Measurements from ENCODE around the gene DIP2B.
"Not testable (repeated sequence)": the region's sequence is repeated elsewhere in the genome, so short reads cannot be mapped to it uniquely, and the experiment has no call there.

The DIP2B gene

DNA sequence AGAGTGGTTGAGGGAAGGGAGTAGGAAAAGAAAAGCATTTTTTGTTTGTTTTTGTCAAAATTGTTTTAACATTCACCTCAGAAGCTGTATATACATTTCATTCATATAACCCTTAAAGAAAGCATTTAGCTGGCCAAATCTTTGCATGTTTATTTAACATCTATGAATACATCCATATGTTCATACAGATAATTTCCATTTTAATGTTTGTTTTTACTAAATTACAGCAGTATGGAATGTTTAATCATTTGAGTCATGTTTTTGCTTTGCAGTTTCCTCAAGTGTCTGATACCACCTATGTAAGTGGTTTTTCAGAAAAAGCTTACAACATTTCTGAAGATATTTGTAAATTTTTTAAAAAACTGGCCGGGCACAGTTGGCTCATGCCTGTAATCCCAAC, 174.8 kb downstream of the DIP2B start:
- DNase-seq (ENCODE audit: low read depth), result no peak

DNA sequence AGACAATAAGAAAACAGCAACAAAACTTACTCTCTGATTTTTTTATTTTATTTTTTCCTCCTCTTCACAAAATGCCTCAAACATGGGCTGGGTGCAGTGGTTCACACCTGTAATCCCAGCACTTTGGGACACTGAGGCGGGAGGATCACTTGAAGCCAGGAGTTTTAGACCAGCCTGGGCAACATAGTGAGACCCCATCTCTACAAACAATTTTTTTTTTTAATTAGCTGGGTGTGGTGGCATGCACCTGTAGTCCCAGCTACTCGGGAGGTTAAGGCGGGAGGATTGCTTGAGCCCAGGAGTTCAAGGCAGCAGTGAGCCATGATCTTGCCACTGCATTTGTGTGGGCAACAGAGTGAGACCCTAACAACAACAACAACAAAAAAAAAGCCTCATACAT, 176.3 kb downstream of the DIP2B start:
- not testable (repeated sequence) for DNase-seq (ENCODE audit: low read depth)

DNA sequence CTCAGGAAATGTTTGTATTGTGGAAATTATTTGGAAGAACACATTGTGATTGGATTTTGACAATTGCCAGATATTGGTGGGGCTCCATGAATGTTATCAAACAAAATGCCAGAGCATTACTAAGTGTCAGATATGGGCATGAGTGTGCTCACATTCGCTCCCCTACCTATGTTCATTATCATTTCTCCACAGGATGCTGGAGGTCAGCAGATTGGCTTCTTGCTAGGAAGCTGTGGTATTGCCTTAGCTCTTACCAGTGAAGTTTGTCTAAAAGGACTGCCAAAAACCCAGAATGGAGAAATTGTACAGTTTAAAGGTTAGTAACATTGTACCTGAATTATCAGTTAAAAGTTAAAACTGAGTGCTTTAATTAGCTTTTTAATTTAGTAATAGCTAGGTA, 180.9 kb downstream of the DIP2B start:
- DNase-seq (ENCODE audit: low read depth), result no peak

DNA sequence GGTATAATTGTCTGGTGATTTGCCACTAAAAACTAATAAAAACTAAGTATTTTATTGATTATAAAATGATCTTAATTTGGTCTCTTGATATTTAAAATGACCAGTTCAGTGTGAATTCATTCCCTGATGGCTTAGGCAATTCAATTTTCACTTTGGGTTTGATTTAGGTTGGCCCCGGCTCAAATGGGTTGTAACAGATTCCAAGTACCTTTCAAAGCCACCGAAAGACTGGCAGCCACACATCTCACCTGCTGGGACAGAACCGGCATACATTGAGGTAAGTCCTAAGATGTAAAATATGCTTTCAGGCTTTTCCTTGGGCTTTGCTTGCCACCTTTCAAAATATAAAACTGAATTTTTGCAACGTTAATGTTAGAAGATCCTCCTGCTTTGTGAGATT, 181.6 kb downstream of the DIP2B start:
- DNase-seq (ENCODE audit: low read depth), result no peak

DNA sequence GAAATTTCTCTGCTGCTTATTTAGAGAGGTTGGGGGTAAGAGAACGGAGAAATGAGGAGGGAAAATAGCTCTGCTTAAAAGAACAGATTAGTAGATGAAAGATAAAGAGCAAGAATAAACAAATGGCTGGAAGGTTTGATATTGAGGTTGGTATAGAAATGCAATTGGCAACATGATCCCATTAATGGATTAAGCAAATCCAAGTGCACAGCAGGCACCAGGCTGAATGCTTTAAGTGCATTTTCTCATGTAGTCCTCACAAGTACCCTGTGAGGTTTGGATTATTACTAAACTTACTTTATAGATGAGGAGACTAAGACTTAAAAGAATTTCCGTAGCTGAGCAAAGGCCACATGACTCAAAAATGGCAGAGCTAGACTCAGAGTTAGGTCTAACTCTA, 182.2 kb downstream of the DIP2B start:
- no peak for DNase-seq (ENCODE audit: low read depth)

DNA sequence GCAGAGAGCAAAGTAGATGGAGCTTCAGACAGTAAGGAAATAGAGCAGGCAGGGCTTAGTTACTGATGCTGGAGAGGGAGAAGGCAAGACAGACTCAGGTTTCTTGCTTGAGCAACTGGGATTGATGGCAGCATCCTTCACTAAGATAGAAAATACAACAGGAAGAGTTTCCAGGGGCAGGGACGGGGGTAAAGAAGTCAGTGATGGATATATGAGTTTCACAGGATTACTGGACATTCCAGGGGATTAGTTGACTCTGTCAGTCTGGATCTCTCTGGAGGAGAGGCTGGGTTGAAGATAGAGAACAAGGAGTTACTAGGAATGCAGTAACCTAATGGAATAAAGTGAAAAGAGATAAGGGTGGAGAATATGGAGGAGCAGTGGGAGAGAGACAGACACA, 184.7 kb downstream of the DIP2B start:
- no peak for DNase-seq (ENCODE audit: low read depth)

DNA sequence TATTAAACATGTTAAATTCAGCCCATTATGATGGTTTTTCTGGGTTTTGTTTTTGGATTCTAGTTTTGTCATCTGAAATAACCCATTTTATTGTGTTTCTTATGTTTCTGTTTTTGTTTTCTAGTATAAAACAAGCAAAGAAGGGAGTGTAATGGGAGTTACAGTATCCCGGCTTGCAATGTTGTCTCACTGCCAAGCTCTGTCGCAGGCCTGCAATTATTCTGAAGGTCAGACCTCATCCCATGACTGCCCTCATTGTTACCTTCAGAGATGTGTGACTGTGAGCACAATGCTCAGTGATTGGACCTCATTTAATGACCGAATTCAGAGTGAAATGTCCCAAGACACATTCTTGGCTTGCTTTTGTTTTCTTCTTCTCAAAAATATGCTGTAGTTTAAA, 186.1 kb downstream of the DIP2B start:
- no peak for DNase-seq (ENCODE audit: low read depth)

DNA sequence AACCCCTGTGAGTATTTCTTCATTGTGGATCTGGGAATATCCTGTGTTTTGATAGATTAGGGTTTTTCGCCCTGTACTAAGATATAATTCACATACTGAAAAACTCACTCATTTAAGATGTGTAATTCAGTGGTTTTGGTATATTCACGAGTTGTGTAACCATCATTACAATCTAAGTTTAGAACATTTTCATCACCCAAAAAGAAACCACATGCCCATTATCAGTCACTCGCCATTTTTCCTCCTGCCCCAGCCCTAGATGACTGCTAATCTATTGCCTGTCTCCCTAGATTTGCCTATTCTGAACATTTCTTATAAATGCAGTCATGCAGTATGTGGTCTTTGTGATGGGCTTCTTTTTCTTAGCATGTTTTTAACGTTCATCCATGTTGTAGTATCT, 191.2 kb downstream of the DIP2B start:
- DNase-seq (ENCODE audit: low read depth), result no peak

DNA sequence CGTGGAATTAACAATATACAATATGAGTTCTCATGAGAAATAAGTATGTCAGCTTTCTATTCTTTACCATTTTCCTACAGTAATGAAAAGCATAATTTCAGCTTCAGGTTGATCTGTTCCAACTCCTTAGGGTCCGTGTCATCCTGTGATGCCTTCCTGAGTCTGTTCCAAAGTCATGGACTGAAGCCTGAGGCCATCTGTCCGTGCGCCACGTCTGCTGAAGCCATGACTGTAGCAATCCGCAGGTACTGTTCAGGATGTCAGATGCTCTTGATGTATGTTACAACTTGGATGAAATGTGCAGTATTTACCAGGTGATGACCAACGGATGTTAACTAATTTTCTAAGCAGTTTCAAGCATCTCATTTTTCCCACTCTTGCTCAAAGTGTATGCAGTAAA, 192.1 kb downstream of the DIP2B start:
- no peak for DNase-seq (ENCODE audit: low read depth)

DNA sequence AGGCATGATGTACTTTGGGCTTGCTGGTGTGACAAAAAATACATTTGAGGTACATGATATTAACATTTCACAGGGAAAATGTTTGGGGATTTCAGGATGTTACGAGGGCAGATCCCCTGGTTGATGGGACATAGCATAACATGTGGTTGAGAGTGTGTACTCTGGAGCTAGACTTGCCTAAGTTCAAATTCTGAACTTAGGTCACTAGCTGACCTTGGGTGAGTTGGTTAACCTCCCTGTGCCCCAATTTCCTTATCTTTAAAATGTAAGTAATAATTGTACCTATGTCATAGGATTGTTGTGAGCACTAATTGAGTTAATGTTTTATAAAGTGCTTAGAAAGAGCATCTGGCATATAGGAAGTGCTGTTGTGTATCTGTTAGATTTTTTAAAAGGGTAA, 194.4 kb downstream of the DIP2B start:
- no peak for DNase-seq (ENCODE audit: low read depth)

DNA sequence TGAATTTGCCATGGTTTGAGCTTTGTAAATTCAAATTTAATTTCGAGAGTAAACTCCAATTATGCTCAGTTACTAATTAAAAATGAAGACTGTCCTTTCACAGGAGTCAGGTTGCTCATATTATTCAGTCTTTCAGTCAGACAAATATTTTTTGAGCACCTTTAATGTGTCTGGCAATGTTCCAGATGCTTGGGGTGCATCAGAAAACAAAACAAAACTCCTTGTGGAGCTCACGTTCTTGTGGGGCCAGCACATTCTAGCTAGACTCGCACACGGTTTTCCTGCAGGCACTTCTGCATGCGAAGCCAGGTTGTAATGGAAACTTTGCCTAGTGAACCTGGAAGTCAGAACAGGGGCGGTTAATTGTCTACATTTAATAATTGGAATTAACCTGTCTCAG, 195.2 kb downstream of the DIP2B start:
- DNase-seq (ENCODE audit: low read depth), result no peak

DNA sequence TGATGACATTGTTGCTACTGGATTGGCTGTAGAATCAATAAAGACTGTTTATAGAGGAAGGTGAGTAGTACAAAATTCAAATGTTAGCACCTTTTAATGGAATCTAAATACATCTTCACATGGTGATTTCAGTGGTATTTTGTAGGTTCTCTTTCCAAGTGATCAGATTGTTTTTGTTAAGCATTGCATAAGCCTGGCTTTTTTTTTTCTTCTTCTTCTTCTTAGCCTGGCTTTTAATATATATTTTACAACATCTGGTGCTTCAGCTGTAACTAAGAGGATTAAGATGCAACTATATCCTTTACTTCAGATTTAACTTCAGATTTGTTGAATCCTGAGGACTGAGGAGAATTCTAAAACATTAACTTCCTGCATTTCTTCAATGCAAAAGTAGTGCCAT, 201.8 kb downstream of the DIP2B start:
- DNase-seq (ENCODE audit: low read depth), result no peak

DNA sequence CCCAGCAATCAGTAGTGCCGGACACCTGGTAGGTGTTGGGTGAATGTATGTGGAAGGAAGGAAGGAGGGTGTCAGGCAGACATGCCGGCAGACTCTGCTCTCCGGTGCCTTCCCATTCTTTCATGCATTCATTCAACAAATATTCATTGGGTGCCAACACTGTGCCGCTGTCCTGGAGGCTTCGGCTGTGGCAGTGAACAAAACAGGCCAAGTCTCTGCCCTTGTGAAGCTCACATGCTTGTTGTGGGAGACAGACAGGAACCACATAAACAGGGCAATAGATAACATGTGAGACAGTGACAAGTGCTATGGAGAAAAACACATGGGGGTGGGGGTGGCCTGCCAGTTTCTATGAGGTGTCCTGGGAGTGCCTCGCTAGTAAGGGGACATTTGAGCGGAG, 202.6 kb downstream of the DIP2B start:
- no peak for DNase-seq (ENCODE audit: low read depth)

DNA sequence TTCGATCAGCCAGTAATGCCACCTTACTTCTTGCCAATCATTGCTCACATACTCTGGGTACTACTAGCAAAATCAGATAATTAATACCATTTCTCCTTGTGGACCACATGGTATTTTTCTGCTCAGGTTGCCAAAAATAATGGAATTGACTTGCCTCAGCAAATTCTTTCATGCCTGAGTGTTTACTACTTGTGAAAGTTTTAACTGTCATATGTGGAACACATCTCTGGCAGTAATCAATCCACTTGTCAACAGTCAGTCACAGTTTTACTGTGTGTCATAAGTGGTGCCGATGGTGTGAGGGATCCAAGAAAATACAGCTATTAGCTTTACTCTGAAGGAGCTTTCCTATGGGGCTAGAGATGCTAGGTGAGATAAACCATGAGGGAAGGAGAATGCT, 203.8 kb downstream of the DIP2B start:
- no peak for DNase-seq (ENCODE audit: low read depth)

DNA sequence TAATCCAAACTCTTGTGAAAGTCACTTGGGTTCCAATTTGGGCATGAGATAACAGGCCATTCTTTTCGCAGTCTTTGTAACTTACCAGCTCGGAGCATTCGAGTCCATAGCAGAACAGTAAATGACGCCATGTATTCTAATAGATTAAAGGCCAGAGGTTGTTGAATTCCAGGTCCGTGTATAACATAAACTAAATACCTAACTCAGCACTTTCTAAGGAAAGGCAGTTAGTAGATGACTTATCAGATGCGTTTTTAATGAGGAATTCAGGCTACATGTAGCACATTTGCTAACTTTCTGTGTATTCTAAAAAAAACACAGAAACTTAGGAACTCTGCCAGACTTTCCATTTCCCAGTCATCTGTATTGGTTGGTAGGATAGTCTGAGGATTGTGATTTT, 206.3 kb downstream of the DIP2B start:
- no peak for DNase-seq (ENCODE audit: low read depth)

DNA sequence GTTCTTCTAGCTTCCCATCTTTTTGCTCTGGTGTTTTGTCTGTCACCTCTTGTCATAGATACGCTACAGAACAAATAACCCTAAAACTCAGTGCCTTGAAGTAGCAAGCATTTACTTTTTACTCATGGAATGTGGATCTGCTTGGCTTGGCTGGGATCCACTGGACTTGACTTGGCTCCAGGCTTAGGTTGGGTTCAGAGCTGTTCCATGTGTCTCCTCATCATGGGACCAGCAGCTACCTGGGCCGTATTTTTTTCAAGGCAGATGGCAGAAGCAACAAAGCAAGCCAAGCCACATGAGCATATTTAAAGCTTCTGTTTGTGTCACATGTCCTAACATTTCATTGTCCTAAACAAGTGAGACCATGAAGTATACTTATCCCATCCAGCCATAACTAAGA, 210.4 kb downstream of the DIP2B start:
- DNase-seq (ENCODE audit: low read depth), result no peak

DNA sequence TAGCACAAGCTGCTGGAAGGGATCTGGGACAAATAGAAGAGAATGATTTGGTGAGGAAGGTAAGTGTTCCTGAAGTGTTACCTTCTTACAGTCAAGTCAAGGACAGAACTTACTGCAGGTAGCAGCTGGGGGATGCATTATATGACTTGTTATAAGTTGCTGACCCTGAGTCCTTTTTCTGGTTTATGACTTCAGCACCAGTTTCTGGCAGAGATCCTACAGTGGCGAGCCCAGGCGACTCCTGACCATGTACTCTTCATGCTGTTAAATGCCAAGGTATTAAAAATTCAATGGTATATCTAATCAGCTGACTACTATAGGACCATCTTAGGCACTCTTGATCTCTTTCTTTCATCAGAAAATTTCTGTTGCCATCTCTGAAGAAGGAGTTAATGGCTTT, 214.0 kb downstream of the DIP2B start:
- no peak for DNase-seq (ENCODE audit: low read depth)

DNA sequence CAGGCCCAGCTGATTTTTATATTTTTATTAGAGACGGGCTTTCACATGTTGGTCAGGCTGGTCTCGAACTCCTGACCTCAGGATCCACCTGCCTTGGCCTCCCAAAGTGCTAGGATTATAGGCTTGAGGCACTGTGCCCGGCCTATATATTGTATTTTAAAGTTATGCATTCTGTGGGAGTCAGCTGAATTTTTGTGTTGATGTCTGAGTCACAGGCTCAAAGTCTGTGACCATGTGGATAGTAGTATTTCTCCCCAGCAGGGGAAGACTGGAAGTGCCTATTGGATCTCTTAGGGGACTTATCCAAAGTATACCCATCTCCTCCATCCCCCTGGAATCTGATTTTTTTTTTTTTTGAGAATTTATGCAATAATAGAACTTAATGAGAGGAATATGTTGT, 215.3 kb downstream of the DIP2B start:
- no peak for DNase-seq (ENCODE audit: low read depth)

DNA sequence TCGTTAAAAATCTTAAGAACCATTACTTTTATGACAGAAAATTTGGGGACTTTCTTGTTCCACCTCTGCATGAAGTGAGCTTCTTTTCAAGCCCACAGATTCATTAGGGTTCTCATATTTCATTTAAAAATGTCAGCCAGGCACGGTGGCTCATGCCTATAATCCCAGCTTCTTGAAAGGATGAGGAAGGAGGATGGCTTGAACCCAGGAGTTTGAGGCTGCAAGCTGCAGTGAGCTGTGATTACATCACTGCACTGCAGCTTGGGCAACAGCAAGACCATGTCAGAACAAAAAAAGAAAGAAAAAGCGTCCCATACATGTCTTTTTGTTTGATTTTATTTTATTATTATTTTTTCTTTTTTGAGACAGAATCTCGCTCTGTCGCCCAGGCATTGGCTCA, 215.7 kb downstream of the DIP2B start:
- DNase-seq (ENCODE audit: low read depth), result no peak

DNA sequence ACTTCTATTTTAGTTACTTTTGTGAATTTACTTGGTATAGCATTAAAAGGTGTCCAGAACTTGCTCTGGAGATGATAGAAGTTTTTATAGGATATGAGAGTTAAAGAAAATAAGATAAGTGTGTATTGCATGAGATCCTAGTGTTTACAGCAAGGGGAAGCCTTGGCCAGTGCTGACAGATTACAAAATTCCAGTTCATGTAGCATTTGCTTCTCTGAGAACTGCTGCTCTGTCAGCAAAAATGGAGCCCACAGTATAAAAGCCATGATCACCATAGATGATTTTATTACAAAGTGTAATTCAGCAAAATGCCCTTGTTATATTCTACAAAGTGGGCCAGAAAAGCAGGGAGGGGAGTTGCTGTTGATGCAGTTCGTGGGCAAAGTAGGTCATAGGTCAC, 219.1 kb downstream of the DIP2B start:
- DNase-seq (ENCODE audit: low read depth), result no peak

DNA sequence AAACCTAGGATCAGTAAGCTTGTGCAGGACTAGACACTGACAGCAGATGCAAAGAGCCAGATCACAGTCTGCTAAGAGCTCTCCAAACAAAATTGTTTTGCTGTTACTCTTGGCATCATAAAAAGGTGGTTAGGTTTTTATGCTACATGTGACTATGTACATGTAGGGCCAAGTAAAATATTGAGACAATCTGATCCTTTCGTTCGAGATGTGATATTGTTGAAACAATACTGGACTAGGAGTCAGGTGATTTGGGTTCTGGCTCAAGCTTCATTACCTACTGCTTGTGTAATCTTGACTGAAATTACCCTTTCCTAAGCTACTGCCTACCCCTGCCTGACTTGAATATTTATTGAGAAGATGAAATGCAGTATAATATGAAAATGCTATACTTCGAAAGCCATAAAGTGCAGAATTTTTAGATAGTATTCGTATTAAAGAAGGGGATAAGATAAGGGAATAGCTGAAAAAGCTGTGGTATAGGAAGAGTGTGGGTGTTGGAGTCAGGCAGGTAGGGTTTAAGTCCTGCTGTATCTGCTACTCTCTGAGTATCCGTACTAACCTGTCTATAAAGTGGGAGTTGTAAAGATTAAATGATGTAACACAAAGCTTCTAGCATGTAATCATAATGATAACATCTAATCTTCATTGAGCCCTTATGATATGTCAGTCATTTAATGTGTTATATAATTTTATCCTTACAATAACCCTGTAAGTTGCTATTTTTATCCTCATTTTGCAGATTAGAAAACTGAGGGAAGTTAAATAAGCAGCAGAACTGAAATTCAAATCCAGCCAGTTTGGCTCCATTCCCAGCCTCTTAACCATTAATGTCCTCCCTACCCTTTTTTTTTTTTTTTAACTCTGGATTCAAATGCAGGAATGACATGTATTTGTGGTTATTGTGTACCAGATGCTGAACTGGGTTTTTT, 220.5 kb downstream of the DIP2B start:
- DNase-seq (ENCODE audit: low read depth), result no peak

DNA sequence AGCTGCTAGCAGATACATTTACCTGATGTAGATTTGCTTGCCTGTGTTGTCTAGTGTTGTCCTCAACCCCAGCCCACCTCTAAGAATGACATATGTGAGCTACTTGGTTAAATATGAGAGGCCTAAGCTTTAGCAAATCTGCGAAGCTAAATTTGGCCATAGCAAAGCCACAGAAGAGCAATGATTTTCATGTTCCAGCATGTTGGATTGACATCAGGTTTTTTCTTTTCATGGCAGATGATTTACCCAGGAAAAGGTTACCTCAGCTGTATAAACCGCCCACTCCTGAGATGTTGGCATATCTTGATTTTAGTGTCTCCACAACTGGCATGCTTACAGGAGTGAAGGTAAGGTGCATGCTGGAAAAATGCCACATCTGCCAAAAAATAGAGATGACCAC, 222.7 kb downstream of the DIP2B start:
- no peak for DNase-seq (ENCODE audit: low read depth)

DNA sequence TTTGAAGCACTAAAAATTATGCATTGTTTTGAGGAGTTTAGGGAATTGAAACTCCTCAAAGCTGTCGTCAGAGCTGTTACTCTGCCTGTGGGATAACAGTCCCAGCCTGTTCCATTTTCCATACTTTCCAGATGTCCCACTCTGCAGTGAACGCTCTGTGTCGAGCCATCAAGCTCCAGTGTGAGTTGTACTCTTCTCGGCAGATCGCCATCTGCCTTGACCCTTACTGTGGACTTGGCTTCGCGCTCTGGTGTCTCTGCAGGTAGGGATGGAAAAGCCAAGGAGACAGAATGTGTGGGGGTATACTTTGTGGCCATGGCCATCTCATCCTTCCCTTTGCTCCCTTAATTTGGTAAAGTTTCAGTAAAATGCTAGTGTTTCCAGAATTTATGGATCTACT, 223.6 kb downstream of the DIP2B start:
- DNase-seq (ENCODE audit: low read depth), result no peak

DNA sequence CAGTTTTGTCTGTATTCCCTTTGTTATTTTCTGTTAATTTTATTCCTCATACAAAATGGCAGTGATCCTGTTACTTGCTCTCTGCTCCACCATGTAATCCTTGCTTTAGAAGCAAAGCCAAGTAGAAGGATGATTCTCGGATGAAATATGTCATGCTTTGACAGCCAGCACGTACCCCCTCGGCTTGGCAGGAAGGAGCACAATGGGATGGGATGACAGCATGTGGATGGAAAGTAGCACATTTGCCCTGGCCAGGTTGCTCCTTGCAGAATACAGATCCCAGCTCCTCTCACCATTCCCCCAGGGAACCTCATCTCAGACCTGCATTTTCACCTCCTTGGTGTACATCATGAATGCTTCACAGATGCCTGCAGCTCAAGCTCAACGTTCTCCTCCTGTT, 224.1 kb downstream of the DIP2B start:
- no peak for DNase-seq (ENCODE audit: low read depth)
